Endothelial cell of umbilical vein (primary cell): ENCODE measurements around the gene SOX13. TPM values are rescaled to one million over a fixed set of nuclear protein-coding genes. Genes with fewer than 3 reads are reported as not detected.

ENCODE experiments used
- BruUV-seq: library from RNA; stranded (reverse); fragments of 400-500 nt; replicated peaks from 2 replicates; lab custom pipeline; 2021; lab: Mats Ljungman, UMichigan
- CTCF ChIA-PET: fragments of 300-600, 350-600 bp; sonication (Branson Sonifier 250); formaldehyde crosslinking; loops from one replicate; lab custom pipeline; 2021; ENCODE audit warnings: antibody characterized with exemption, inconsistent platforms; lab: Charles Lee
- POLR2A ChIA-PET: fragments of 300-600, 350-600 bp; sonication (Branson Sonifier 250); formaldehyde crosslinking; loops from one replicate; lab custom pipeline; 2021; ENCODE audit warnings: antibody characterized with exemption, inconsistent platforms; lab: Charles Lee
- DNase-seq: peaks from one replicate; pipeline ENCODE4 v3.0.0-alpha.2; 2011; ENCODE audit warnings: low read depth, low spot score
- FAIRE-seq: peaks from 2 replicates; lab custom pipeline; 2011; peaks lifted over from hg19 to GRCh38; lab: Jason Lieb, UNC
- H2AFZ ChIP-seq: 2 replicates; pipeline ENCODE4 v1.6.0; 2012; ENCODE audit warnings: low read depth, low read length, control low read depth, inconsistent platforms
- H3K27ac ChIP-seq: 2 replicates; pipeline ENCODE4 v1.5.1; 2011; ENCODE audit warnings: low read depth, mild to moderate bottlenecking, control low read depth, low read length, moderate library complexity; ENCODE audit not compliant: insufficient read depth
- H3K27me3 ChIP-seq, 2 experiments: 2 replicates each; pipeline versions ENCODE4 v1.6.0 to v1.6.1; 2011; ENCODE audit warnings: low read length in 2 of 2, mixed read lengths in 1 of 2; ENCODE audit not compliant: control insufficient read depth in 2 of 2, insufficient read depth in 2 of 2
- H3K36me3 ChIP-seq, 2 experiments: 2 replicates in 1 of 2; 3 replicates in 1 of 2; pipeline ENCODE4 v1.5.1; 2011; ENCODE audit warnings: low read length in 2 of 2, mild to moderate bottlenecking in 1 of 2, moderate library complexity in 1 of 2; ENCODE audit not compliant: control insufficient read depth in 2 of 2, insufficient read depth in 2 of 2; ENCODE audit errors: extremely low read depth in 1 of 2
- H3K4me1 ChIP-seq: 3 replicates; pipeline ENCODE4 v1.5.1; 2011; ENCODE audit warnings: mild to moderate bottlenecking, low read length; ENCODE audit not compliant: control insufficient read depth, insufficient read depth; ENCODE audit errors: extremely low read depth
- H3K4me2 ChIP-seq: 2 replicates; pipeline ENCODE4 v1.6.1; 2011; ENCODE audit warnings: low read length, control low read depth, mixed read lengths; ENCODE audit not compliant: insufficient read depth
- H3K4me3 ChIP-seq, 3 experiments: fragments of 200-600 bp in 1 of 3; sonication (generic), shearing (Covaris generic) in 1 of 3; replicated peaks in 1 of 3; 2 replicates each; pipeline ENCODE4 v1.5.1; 2011 to 2016; ENCODE audit warnings: control low read depth in 3 of 3, low read length in 3 of 3, mild to moderate bottlenecking in 2 of 3, inconsistent platforms in 1 of 3, low read depth in 1 of 3, moderate library complexity in 1 of 3; ENCODE audit not compliant: insufficient read depth in 1 of 3
- H3K79me2 ChIP-seq: 2 replicates; pipeline ENCODE4 v1.6.0; 2012; ENCODE audit warnings: low read length, inconsistent platforms; ENCODE audit not compliant: control insufficient read depth, insufficient read depth
- H3K9ac ChIP-seq: replicated peaks from 2 replicates; pipeline ENCODE3; 2011; ENCODE audit warnings: low read length, control low read depth; ENCODE audit not compliant: insufficient read depth; ENCODE audit errors: extremely low read depth
- H3K9me1 ChIP-seq: replicated peaks from 3 replicates; pipeline ENCODE4 v1.6.0; 2011; ENCODE audit warnings: mild to moderate bottlenecking, low read length; ENCODE audit not compliant: control insufficient read depth, insufficient read depth; ENCODE audit errors: extremely low read depth
- H3K9me3 ChIP-seq: replicated peaks from 2 replicates; pipeline ENCODE4 v1.5.1; 2012; ENCODE audit warnings: low read length, inconsistent platforms; ENCODE audit not compliant: control insufficient read depth, insufficient read depth
- H4K20me1 ChIP-seq: replicated peaks from 2 replicates; pipeline ENCODE3; 2011; ENCODE audit warnings: mild to moderate bottlenecking, low read length; ENCODE audit not compliant: control insufficient read depth, insufficient read depth; ENCODE audit errors: extremely low read depth
- CTCF ChIP-seq, 2 donors: IDR thresholded peaks; 1 replicate in 1 of 2; 2 replicates in 1 of 2; pipeline ENCODE4 v1.5.1; 2011; ENCODE audit warnings: low read length in 2 of 2, mild to moderate bottlenecking in 2 of 2, moderate library complexity in 2 of 2, control low read depth in 1 of 2, inconsistent platforms in 1 of 2, low read depth in 1 of 2; ENCODE audit not compliant: insufficient read depth in 1 of 2; ENCODE audit errors: extremely low read depth in 1 of 2
- EZH2 ChIP-seq: IDR thresholded peaks from 2 replicates; pipeline ENCODE4 v1.6.1; 2012; ENCODE audit warnings: borderline replicate concordance, low read depth, mild to moderate bottlenecking, moderate library complexity, low read length, inconsistent platforms; ENCODE audit not compliant: severe bottlenecking
- FOS ChIP-seq: IDR thresholded peaks from 2 replicates; pipeline ENCODE4 v1.6.1; 2011; ENCODE audit warnings: mild to moderate bottlenecking, low read length, moderate library complexity, borderline replicate concordance; ENCODE audit not compliant: insufficient read depth
- GATA2 ChIP-seq: IDR thresholded peaks from 2 replicates; pipeline ENCODE4 v1.7.0; 2011; ENCODE audit warnings: low read depth, mild to moderate bottlenecking, moderate library complexity, mixed read lengths, low read length; ENCODE audit not compliant: insufficient read length, insufficient read depth
- JUN ChIP-seq: IDR thresholded peaks from 2 replicates; pipeline ENCODE4 v1.6.1; 2011; ENCODE audit warnings: borderline replicate concordance, low read depth; ENCODE audit not compliant: insufficient read length, insufficient read depth
- MAX ChIP-seq: IDR thresholded peaks from 2 replicates; pipeline ENCODE4 v1.6.1; 2011; ENCODE audit not compliant: insufficient read depth, insufficient read length
- MYC ChIP-seq: IDR thresholded peaks from one replicate; pipeline ENCODE4 v1.6.1; 2011; ENCODE audit warnings: mild to moderate bottlenecking, low read depth, low read length
- POLR2A ChIP-seq: IDR thresholded peaks from 2 replicates; pipeline ENCODE4 v1.6.1; 2012; ENCODE audit warnings: low read depth, mild to moderate bottlenecking, control low read depth, low read length
- POLR2AphosphoS5 ChIP-seq: IDR thresholded peaks from 2 replicates; pipeline ENCODE4 v1.6.1; 2012; ENCODE audit warnings: low read depth, mild to moderate bottlenecking, control low read depth, low read length, moderate library complexity; ENCODE audit not compliant: insufficient read depth
- dilution Hi-C: fragments of 300-500 bp; cut with MboI; formaldehyde crosslinking; loops from one replicate; pipeline ENCODE4 v1.15.0; 2019; ENCODE audit warnings: low sequenced_read_pairs; ENCODE audit not compliant: extremely low pct_ligation_motif_present
- intact Hi-C: fragments of 100-400 bp; cut with micrococcal nuclease; formaldehyde crosslinking; loops from one replicate; pipeline ENCODE4 v1.10.0; 2022
- polyA plus RNA-seq, 4 experiments: library from polyadenylated mRNA; depleted of rRNA in 3 of 4; stranded (reverse) in 3 of 4; unstranded in 1 of 4; fragments of >200 nt; gene quantifications; 2 replicates each; pipeline versions ENCODE4 v1.2.1 to v1.2.3, GENCODE V29; 2011 to 2012; ENCODE audit warnings: missing spikeins in 1 of 4
- total RNA-seq: library from RNA; stranded (reverse); gene quantifications from 2 replicates; pipeline ENCODE4 v1.2.3, GENCODE V29; 2021

The SOX13 gene
- total and polyA plus RNA-seq, 2 donors (not counting 3 experiments of a cell fraction or from before 2014, with no cell fraction given): 40.8 to 57.7 TPM

DNA sequence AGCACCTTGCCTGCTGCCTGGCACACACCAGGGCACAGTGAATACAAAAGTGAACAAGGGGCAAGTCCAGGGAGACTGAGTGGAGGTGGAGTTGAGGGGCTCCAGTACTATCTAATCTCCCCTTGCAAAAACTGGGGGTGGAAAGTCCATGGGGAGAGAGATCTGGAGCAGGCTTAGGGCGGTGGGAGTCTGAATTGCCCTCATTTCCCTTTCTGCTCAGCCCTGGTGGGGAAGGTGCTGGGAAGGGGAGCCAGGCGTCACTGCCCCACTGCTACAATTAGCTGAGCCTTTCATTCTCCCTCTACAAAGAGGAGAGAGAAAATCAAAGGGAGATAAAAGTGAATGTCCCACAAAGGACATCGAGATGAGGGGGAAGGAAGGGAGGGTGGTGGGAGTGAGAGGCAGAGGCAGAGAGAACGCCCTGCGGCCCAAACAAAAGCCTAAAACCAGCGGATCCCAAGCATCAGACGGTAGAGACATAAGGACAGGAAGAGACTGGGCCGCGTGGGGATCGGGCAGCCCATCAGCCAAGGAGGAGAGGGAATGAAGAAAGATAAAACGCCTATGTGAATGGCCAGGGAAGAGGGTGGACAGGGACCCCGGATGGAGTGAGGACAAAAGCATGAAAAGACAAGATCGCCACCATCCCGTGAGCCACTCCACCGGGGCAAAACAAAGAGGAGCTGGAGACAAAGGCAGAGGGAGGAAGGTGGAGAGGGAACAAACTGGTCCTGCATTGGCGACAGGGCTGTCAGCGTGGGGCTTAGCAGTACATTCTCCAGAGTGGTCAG is 46.8 kb upstream of the SOX13 start:
- H3K9me3 ChIP-seq: no peaks in the 10 kb centered on the region
- dilution Hi-C loops (no loop called here), intact Hi-C loops (no loop called here)
- FAIRE-seq (no peak), DNase-seq (no peak)
- no peak overlapping the region for H3K4me3 ChIP-seq
- POLR2A ChIA-PET: no interaction called here
- H3K79me2 ChIP-seq: no peaks in the 10 kb centered on the region
- BruUV-seq: no TSS peak
- no peaks in the 10 kb centered on the region for H3K36me3 ChIP-seq
- no peaks in the 10 kb centered on the region for H3K4me1 ChIP-seq
- H3K9ac ChIP-seq: no peak overlapping the region
- no peaks in the 10 kb centered on the region for H3K9me1 ChIP-seq
- H3K27ac ChIP-seq: no peak overlapping the region
- CTCF ChIA-PET: interaction anchor here (1.4 to 1.6 kb wide), 2 partner anchors 103 to 155 kb away, joined by 4 to 5 read pairs; no protein-coding TSS in a partner anchor
- H3K4me2 ChIP-seq: no peak overlapping the region
- TF ChIP-seq FOS (no peak), POLR2A (no peak), GATA2 (no peak), MYC (no peak), CTCF (IDR thresholded peaks at IDR 0.05; ENCODE audit: extremely low read depth in 1 of 2, insufficient read depth in 1 of 2, low read depth in 1 of 2, low read length in 2 of 2) (no peak), EZH2 (no peak), JUN (no peak), POLR2AphosphoS5 (no peak), MAX (no peak)
- no peak overlapping the region for H2AFZ ChIP-seq
- H4K20me1 ChIP-seq: no peaks in the 10 kb centered on the region
- H3K27me3 ChIP-seq: peaks cover 3 to 24% of the 10 kb centered on the region in 2 experiments
